ENCODE results near the gene DNAJA2.
"Not testable (repeated sequence)": the region's sequence is repeated elsewhere in the genome, so short reads cannot be mapped to it uniquely, and the experiment has no call there.

The DNAJA2 gene

GRCh38 chr16:46973207-46973995 lies at the start of gene DNAJA2:
TSS of gene DNAJA2 (minus strand) at chr16:46973674. CDS start at chr16:46973572, 102 bp downstream.
- DNase-seq, result peak; percentile 90

- no peak for DNase-seq
Observed at GRCh38 chr16:47019568-47019967, 46.1 kb upstream of the DNAJA2 start.

GRCh38 chr16:47018223-47018891 lies 44.9 kb upstream of the DNAJA2 start:
- peak; percentile 73 for DNase-seq

GRCh38 chr16:47017636-47018035 lies 44.2 kb upstream of the DNAJA2 start:
- DNase-seq, result no peak

- DNase-seq, result peak; percentile 39
Observed at GRCh38 chr16:47016700-47017133, 43.2 kb upstream of the DNAJA2 start.

GRCh38 chr16:47013910-47014309 lies 40.4 kb upstream of the DNAJA2 start:
- no peak for DNase-seq

GRCh38 chr16:47013172-47013571 lies 39.7 kb upstream of the DNAJA2 start:
- DNase-seq, result no peak

GRCh38 chr16:47010812-47011211 lies 37.3 kb upstream of the DNAJA2 start:
- DNase-seq, result not testable (repeated sequence)

- no peak for DNase-seq
Observed at GRCh38 chr16:47008612-47009011, 35.1 kb upstream of the DNAJA2 start.

- DNase-seq, result no peak
Observed at GRCh38 chr16:47008174-47008573, 34.7 kb upstream of the DNAJA2 start.

GRCh38 chr16:47004652-47005051 lies 31.2 kb upstream of the DNAJA2 start:
- DNase-seq, result no peak

- not testable (repeated sequence) for DNase-seq
Observed at GRCh38 chr16:47000066-47000465, 26.6 kb upstream of the DNAJA2 start.

- no peak for DNase-seq
Observed at GRCh38 chr16:46997844-46998243, 24.4 kb upstream of the DNAJA2 start.

- no peak for DNase-seq
Observed at GRCh38 chr16:46996952-46997458, 23.5 kb upstream of the DNAJA2 start.

GRCh38 chr16:46996391-46996790 lies 22.9 kb upstream of the DNAJA2 start:
- DNase-seq, result no peak

- DNase-seq, result no peak
Observed at GRCh38 chr16:46991729-46992704, 18.5 kb upstream of the DNAJA2 start.

- DNase-seq, result no peak
Observed at GRCh38 chr16:46986896-46987295, 13.4 kb upstream of the DNAJA2 start.

- DNase-seq, result no peak
Observed at GRCh38 chr16:46986438-46986837, 13.0 kb upstream of the DNAJA2 start.

- DNase-seq, result no peak
Observed at GRCh38 chr16:46982335-46982734, 8.9 kb upstream of the DNAJA2 start.

- DNase-seq, result no peak
Observed at GRCh38 chr16:46980926-46981325, 7.5 kb upstream of the DNAJA2 start.

- no peak for DNase-seq
Observed at GRCh38 chr16:46976550-46976949, 3.1 kb upstream of the DNAJA2 start.

- no peak for DNase-seq
Observed at GRCh38 chr16:46975908-46976470, 2.5 kb upstream of the DNAJA2 start.

GRCh38 chr16:46975165-46975564 lies 1.7 kb upstream of the DNAJA2 start:
- DNase-seq, result no peak
